Measurements from ENCODE around the gene MYNN. TPM values are rescaled to one million over a fixed set of nuclear protein-coding genes. Genes with fewer than 3 reads are reported as not detected.

Gene MYNN
- total and polyA plus RNA-seq, 9 of the 15 experiments (the other 6 are each of a cell fraction or from before 2014, with no cell fraction given): 10.4 to 35.7 (median 21.3) TPM

- TF ChIP-seq ZMIZ1 (IDR thresholded peaks at IDR 0.05; ENCODE audit: low read depth in 2 of 2, low read length in 2 of 2): peak in 1 of 2 experiments; percentile 47; a peak in 1 of 4 replicates
- TF ChIP-seq GABPB1 (CRISPR knock-in tag; IDR thresholded peaks at IDR 0.05): peak; percentile 80
- TF ChIP-seq ZNF124 (CRISPR knock-in tag; IDR thresholded peaks at IDR 0.05): no peak
- TF ChIP-seq TSHZ1 (CRISPR knock-in tag; IDR thresholded peaks at IDR 0.05): no peak
- TF ChIP-seq OTX1 (CRISPR knock-in tag; IDR thresholded peaks at IDR 0.05): peak; percentile 86; the same call in 1 of the 2 replicates
- TF ChIP-seq SAFB (IDR thresholded peaks at IDR 0.05; ENCODE audit: borderline replicate concordance, low read depth, low read length): no peak
- peak; percentile 28 to 36; a peak in 3 of 4 replicates for TF ChIP-seq NRF1 (conservative IDR thresholded peaks at IDR 0.05 in 1 of 2, IDR thresholded peaks at IDR 0.05 in 1 of 2)
- TF ChIP-seq KLF6 (CRISPR knock-in tag; IDR thresholded peaks at IDR 0.05; ENCODE audit: borderline replicate concordance): peak; percentile 73; the same call in 1 of the 2 replicates
- TF ChIP-seq MTA1 (IDR thresholded peaks at IDR 0.05; ENCODE audit: borderline replicate concordance): no peak; the same call in 1 of the 2 replicates
- TF ChIP-seq TAF7 (tag; IDR thresholded peaks at IDR 0.05): peak; percentile 20; the same call in 1 of the 2 replicates
- 0 out of 2 replicates have a peak, but pooled peaks have one; percentile 9 for TF ChIP-seq ATF7 (IDR thresholded peaks at IDR 0.05)
- no peak for TF ChIP-seq ZNF717 (CRISPR knock-in tag; IDR thresholded peaks at IDR 0.05)
- peak; percentile 98 for TF ChIP-seq CHD2 (IDR thresholded peaks at IDR 0.05; ENCODE audit: low read depth, low read length)
- TF ChIP-seq E2F8 (IDR thresholded peaks at IDR 0.05; ENCODE audit: low read depth, partially characterized antibody): peak; percentile 55
- no peak for TF ChIP-seq RFX7 (CRISPR knock-in tag; IDR thresholded peaks at IDR 0.05)
- TF ChIP-seq THRA (IDR thresholded peaks at IDR 0.05): no peak
- TF ChIP-seq POLR2A (conservative IDR thresholded peaks at IDR 0.05): peak; percentile 96
- TF ChIP-seq RUNX1 (IDR thresholded peaks at IDR 0.05; ENCODE audit: low read depth): no peak
Observed at GRCh38 chr3:169764882-169765612, 8.1 kb upstream of the MYNN start, which contains the start of gene TERC (continued).

Data from K562 (cell line).